ENCODE results near the gene PPP1R18. TPM values are rescaled to one million over a fixed set of nuclear protein-coding genes. Genes with fewer than 3 reads are reported as not detected.

Gene PPP1R18
- total and polyA plus RNA-seq, 9 of the 15 experiments (the other 6 are each of a cell fraction or from before 2014, with no cell fraction given): 12.0 to 99.2 (median 42.6) TPM

- TF ChIP-seq RAD21 (CRISPR knock-in tag; conservative IDR thresholded peaks at IDR 0.05 in 1 of 2, IDR thresholded peaks at IDR 0.05 in 1 of 2) (peak; percentile 76 to 77), ZNF76 (CRISPR knock-in tag; IDR thresholded peaks at IDR 0.05; ENCODE audit: borderline replicate concordance) (no peak), MTA2 (IDR thresholded peaks at IDR 0.05; ENCODE audit: low read depth) (no peak), RHOXF2B (CRISPR knock-in tag; conservative IDR thresholded peaks at IDR 0.05) (no peak), FOSL1 (tag; conservative IDR thresholded peaks at IDR 0.05) (no peak), RAD51 (IDR thresholded peaks at IDR 0.05; ENCODE audit: borderline replicate concordance, low read depth) (0 out of 2 replicates have a peak, but pooled peaks have one; percentile 20), E2F5 (CRISPR knock-in tag; IDR thresholded peaks at IDR 0.05) (peak; percentile 71; the same call in 1 of the 2 replicates), EP400 (IDR thresholded peaks at IDR 0.05) (peak; percentile 72), ZNF311 (CRISPR knock-in tag; IDR thresholded peaks at IDR 0.05) (no peak), E2F3 (CRISPR knock-in tag; IDR thresholded peaks at IDR 0.05) (0 out of 2 replicates have a peak, but pooled peaks have one; percentile 16), ETV1 (tag; conservative IDR thresholded peaks at IDR 0.05; ENCODE audit: low read depth) (peak; percentile 49; the same call in 1 of the 2 replicates), RREB1 (CRISPR knock-in tag; IDR thresholded peaks at IDR 0.05) (no peak), RBFOX2 (IDR thresholded peaks at IDR 0.05; ENCODE audit: low read depth, low read length) (peak; percentile 82), BRF1 (IDR thresholded peaks at IDR 0.05; ENCODE audit: borderline replicate concordance, extremely low read depth, insufficient read length) (no peak), STAT5B (CRISPR knock-in tag; IDR thresholded peaks at IDR 0.05) (no peak), CHAMP1 (IDR thresholded peaks at IDR 0.05) (no peak), USF1 (CRISPR knock-in tag; IDR thresholded peaks at IDR 0.05) (peak; percentile 28; the same call in 1 of the 2 replicates), ZC3H8 (IDR thresholded peaks at IDR 0.05) (no peak)
Observed at GRCh38 chr6:30672445-30673253, 13.8 kb downstream of the PPP1R18 start, which contains the start of gene DHX16 (continued).
